GM19043 (cell line): ENCODE measurements around the gene SUGCT.
"Not testable (repeated sequence)": the region's sequence is repeated elsewhere in the genome, so short reads cannot be mapped to it uniquely, and the experiment has no call there.

Experiments used
- ATAC-seq: cut with Tn5 transposase; IDR thresholded peaks from one replicate; pipeline ENCODE4 v1.9.1; 2021; ENCODE audit warnings: low read depth; ENCODE audit not compliant: unreplicated experiment

Gene SUGCT

GRCh38 chr7:40243076-40243475 lies 108.3 kb downstream of the SUGCT start:
- ATAC-seq: no peak

- no peak for ATAC-seq
Measured at GRCh38 chr7:40244226-40244625, 109.4 kb downstream of the SUGCT start.

- ATAC-seq: no peak
Measured at GRCh38 chr7:40248681-40249080, 113.9 kb downstream of the SUGCT start.

- not testable (repeated sequence) for ATAC-seq
Measured at GRCh38 chr7:40253444-40253843, 118.6 kb downstream of the SUGCT start.

- ATAC-seq: no peak
Measured at GRCh38 chr7:40263752-40264390, 129.1 kb downstream of the SUGCT start.

- no peak for ATAC-seq
Measured at GRCh38 chr7:40267583-40267982, 132.8 kb downstream of the SUGCT start.

GRCh38 chr7:40268810-40269209 lies 134.0 kb downstream of the SUGCT start:
- not testable (repeated sequence) for ATAC-seq

GRCh38 chr7:40276061-40276460 lies 141.3 kb downstream of the SUGCT start:
- no peak for ATAC-seq

GRCh38 chr7:40279991-40280390 lies 145.2 kb downstream of the SUGCT start:
- no peak for ATAC-seq

GRCh38 chr7:40282858-40283257 lies 148.1 kb downstream of the SUGCT start:
- ATAC-seq: no peak

GRCh38 chr7:40283391-40283790 lies 148.6 kb downstream of the SUGCT start:
- no peak for ATAC-seq

GRCh38 chr7:40288827-40289226 lies 154.0 kb downstream of the SUGCT start:
- no peak for ATAC-seq

- ATAC-seq: no peak
Measured at GRCh38 chr7:40297741-40298311, 163.0 kb downstream of the SUGCT start.

GRCh38 chr7:40298421-40298820 lies 163.6 kb downstream of the SUGCT start:
- no peak for ATAC-seq

- peak; percentile 76 for ATAC-seq
Measured at GRCh38 chr7:40299097-40299496, 164.3 kb downstream of the SUGCT start.

- ATAC-seq: no peak
Measured at GRCh38 chr7:40300146-40300670, 165.4 kb downstream of the SUGCT start.

- no peak for ATAC-seq
Measured at GRCh38 chr7:40301486-40302068, 166.8 kb downstream of the SUGCT start.

- no peak for ATAC-seq
Measured at GRCh38 chr7:40303996-40304395, 169.2 kb downstream of the SUGCT start.

GRCh38 chr7:40305229-40305628 lies 170.4 kb downstream of the SUGCT start:
- no peak for ATAC-seq

GRCh38 chr7:40306025-40306424 lies 171.2 kb downstream of the SUGCT start:
- no peak for ATAC-seq

- ATAC-seq: no peak
Measured at GRCh38 chr7:40306596-40306995, 171.8 kb downstream of the SUGCT start.

GRCh38 chr7:40310258-40310657 lies 175.5 kb downstream of the SUGCT start:
- no peak for ATAC-seq
